Fibroblast of peridontal ligament (primary cell): Measurements from ENCODE around the gene DLX5.

ENCODE experiments used
- DNase-seq: peaks from one replicate; pipeline ENCODE4 v3.0.0-alpha.2; 2010; ENCODE audit errors: extremely low read depth

Gene DLX5

DNA sequence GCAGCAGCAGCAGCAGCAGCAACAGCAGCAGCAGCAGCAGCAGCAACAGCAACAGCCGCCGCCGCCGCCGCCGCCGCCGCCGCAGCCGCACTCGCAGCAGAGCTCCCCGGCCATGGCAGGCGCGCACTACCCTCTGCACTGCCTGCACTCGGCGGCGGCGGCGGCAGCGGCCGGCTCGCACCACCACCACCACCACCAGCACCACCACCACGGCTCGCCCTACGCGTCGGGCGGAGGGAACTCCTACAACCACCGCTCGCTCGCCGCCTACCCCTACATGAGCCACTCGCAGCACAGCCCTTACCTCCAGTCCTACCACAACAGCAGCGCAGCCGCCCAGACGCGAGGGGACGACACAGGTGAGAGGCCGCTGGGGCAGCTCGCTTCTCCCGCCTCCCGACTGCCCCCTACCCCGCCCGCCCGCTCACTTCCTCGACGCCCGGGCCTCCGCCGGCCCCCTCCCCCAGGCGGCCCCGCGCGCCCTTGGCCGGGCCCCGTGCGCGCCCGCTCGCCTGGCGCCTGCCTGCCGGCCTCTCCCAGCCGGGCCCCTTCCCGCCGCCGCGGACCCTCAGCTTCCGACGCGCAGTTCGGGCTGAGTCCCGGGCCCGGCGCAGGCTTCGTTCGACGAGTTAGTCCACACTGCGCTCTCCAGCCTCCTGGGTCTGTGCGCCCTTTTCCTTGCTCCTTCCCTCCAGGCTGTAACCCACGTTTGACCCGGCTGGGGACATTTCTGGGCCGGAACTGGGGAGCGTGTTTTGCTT, 18.4 kb downstream of the DLX5 start:
- DNase-seq, result peak; percentile 30

DNA sequence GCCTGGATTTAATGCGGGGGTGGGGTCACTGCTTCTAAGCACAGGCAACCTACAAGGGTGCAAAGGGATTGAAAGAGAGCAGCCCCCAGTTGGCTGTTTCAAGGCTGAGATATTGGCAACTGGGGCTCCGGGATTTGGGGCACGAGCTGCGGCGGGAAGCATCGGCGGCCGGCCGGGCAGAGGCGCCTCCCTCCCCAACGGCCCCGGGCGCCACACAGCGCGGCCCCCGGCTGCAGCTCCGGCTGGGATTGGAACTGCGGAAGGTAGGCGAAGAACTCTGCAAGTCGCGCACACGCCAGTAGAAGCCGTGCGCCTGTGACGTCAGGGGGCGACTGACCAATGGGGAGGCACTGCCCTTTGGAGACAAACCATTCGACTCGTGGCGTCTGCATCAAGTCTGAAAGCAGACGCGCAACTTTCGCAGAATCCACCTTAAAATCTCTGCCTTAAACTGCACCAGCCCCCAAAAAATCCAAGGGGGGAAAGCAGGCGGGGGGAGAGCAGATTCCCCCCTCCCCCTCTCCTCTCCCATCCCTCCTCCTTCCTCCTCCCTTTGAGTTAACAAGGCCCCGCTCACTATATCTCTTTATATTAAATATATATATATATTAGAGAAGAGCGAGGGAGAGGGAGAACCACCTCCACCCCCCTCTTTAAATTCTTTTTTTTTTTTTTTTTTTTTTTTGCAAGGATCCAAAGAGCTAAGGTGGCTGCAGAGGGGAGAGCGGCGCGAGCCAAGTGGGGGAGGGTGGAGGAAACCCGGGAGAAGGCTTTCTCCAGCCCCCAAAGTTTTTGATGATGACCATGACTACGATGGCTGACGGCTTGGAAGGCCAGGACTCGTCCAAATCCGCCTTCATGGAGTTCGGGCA, 19.2 kb downstream of the DLX5 start, which contains the start of gene DLX6:
TSS of gene DLX6 (plus strand) at position 371 of the 872 bp plus-strand sequence. CDS start at position 796, 425 bp downstream.
- peak; percentile 92 for DNase-seq

DNA sequence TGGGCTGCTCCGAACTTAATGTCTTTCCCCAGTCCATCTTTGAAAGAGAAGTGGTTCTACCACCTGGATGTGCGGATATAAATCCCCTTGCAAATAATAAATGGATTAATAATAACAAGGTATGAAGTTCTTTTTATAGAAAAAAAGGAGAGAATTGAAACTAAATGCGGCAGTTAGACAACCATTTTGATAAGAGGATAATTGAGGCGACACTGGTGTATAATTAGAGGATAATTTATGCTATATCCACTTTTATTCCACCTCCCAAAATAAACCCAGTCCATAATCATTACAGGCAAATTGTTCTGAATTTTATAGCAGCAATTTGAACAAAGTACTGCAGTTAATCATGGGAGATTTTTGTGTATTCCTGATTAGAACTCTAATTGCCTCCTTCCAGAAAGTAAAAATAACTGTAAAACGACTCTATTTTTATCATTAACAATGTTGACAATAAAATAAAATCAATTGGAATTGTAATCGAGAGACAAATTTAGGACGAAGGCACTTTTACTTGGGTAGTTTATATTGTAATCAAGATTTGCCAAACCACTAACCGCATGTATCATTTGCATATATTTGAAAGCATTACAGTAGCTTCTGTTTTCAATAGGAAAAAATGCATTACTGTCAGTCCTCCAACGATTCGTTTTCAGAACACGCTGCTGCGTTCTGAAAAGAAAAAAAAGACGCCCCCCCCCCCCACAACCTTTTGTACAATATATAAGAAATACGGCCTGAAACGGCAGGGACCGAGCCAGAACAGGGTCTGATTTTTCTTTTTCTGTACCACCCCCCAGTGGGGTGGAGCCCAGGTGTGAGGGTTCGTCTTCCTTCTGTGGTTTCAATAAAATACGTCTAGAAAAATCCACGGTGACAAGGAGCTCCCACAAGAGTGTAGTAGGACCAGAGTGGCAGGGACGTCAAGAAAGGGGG, 20.1 kb downstream of the DLX5 start:
- DNase-seq, result peak; percentile 85

DNA sequence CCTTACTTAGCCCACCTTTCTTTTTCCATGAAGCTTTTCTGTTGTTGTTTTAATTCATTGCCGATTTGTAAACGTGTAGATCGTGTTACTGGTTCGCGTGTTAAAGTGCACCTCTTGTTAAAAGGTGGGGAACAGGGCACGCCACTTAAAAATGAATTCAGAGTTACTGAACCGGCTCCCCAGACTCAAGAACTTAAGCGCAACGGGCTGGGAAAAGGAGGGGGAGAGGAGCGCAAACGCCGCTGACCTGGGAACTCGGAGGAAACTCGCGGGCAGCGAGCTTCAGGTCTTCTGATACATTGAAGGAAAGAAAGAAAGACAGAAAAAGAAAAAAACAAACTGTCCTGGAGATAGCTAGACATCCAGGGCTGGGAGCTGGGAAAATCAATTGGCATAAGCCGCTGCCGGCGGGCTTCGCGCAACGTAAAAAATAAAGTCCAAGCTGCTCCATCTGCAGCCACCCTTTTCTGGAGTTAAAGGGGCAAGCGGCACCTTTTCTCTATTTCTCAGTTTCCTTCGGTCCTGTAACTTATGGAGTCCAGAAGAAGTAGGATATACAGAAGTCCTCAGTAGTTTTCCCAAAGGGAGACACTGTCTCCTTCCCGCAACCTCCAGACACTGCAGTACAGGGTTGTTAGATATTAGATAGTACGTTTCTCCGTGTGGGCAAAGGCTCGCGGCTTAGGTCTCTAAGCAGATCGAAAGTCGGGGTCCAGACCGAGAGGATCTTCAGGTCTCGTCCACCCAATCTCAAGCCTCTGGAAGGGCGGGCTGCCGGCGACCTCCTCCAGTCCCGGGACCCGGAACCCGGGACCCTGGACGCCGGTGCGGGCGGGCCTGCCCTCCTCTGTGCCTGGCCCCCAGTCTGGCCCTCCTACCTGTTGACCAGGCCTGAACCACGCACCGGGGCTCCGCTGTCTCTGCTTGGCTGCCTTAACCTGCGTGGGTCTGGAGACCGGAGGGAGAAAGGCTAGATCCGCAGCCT, 21.1 kb downstream of the DLX5 start:
- peak; percentile 17 for DNase-seq

DNA sequence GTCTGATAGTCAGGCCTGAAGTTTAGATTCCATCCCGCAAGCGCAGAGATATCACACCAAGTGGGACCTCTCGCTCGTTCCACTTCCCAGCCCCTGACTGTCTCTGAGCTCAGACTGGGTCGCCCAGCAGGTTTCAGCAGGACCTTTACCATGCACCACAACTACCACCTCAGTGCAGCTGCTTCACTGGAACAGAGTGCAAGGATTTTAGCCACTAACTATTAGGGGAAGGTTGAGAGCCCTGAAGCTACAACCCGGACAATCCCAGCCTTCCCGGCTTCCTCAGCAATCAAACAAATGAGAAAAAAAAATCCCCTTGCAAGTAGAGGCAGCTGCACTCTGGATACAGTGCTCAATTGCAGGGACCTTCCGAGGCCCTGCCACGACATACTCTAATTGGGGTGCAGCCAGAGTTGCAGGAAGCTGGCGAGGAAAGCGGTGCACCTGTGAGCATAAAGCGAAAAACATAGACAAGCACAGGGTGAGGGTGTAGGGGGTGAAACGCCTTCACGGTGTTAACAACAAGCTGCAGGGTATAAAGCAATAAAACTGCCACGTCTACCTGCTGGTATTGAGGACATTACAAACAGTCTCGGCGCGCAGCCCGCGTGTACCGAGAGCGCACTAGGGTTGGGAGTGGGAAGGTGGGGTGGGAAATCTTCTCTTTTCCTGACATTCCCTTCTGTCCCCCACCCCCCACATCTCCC, 21.9 kb downstream of the DLX5 start:
- DNase-seq, result no peak

DNA sequence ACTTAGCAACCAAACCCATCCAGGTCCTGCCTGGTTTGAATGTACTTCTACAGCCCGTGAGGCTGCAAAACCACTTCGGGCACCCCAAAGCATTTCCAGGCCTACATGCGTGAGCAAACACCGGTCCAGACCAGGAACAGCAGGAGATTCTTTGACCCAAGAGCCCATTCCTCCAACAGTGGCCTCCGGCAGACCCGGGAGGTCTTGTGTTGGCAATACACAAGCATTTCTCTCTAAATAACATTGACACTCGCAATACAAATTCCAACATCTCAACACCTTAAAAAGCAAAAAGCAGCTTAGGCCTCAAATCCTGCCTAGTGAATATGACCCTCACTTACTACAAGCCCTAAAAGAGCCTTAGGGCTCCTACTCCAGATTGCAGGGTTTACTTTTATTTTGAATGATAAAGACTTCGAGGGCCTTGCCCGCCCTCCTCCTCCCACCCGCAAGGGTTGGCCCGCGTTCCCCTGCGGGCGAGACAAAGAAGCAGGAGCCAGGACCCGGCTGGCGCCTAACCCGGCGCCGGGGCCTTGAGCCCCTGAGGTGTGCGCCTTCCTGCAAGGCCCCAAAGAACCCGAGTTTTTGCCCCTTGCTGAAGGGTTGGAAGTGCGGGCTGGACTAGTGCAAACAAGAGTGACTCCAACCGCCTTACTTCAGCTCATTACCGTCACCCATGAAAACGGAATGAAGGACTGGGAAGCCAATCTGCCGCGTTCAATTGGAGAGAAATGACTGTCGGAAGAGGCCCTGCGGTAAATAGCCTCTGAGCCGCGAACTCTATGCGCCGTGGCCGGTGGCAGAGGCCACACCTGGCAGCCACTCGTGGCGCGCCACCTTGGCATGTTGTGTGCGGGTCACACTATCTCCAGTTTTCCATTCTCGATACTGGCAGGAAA, 22.7 kb downstream of the DLX5 start:
- DNase-seq, result no peak

DNA sequence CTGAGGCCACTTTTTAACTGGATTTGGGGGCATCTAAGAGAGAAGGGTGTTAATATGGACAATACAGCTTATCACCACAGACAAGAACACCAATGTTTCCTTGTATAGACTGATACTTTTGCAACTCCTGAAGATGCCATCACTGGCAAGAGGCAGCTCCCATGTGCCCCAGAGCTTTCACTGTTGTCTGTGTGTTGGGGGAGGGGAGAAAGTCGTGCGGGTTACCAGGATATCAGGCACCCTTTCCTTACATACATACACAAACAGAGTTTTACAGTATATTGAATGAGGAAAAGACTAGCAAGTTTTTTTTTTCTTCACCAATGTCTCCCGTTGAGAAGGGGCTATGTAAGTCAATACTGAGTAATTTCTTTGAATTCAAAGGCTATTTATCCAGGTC, 23.4 kb downstream of the DLX5 start:
- DNase-seq, result no peak

DNA sequence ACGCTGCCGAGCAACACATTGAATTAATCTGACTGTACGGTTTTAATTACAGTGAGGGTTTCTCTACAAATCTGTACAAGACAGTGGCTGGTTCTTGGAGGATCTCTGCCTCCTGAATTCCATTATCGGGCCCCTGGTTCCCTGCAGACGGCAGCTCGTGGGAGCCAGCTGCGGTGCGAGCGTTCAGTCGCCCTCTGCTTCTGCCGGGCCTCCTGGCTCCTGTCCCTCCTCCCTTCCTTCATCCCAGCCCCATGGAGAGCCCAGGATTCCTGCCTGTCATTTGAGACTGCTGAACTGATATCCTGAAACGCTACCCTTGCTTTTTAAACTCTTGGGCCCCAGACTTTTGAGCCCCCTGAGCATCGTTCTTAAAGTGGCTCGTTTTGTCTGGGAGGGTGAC, 25.9 kb downstream of the DLX5 start:
- no peak for DNase-seq

DNA sequence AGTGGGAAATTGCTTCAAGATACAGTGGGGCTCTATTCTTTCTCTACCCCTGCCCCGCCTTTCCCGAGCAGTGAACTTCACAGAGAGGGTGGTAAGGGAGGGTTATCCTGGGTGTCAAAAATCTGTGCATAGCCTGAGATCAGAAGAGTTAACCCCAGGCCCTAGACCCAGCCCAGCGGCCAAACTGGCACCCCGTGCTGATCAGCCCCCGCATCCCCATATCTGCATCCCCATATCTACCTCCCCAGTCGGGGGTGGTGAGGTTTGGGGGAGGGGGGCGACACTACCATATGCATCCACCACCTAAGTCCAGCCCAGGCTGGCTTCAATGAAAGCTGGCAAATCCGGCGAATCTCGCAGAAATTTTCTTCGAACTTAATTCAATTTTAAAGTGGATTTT, 26.3 kb downstream of the DLX5 start:
- no peak for DNase-seq

DNA sequence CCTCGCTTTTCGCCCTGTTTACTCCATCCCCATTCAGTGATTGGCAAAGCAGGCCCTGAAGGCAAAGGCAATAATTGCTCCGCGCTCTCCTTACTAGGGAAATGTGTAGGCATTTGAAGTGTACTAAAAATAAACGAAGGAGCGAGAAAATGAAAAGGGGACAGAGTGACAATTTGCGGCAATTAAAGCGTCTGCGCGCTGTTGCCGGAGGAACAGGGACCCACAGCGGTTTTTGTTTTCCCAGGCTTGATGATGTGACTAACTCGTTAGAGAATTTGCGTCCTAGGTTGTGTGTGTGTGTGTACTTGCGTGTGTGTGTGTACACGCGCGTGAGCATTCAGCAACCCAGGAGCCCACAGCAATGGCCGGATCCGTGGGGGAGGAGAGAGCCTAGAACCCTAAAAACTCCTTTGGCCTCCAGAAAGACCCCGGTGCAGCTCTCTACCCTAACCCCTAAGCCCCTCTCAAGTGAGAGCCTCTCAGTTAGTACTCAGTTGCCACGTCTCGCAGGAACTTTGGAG, 27.1 kb downstream of the DLX5 start:
- no peak for DNase-seq

DNA sequence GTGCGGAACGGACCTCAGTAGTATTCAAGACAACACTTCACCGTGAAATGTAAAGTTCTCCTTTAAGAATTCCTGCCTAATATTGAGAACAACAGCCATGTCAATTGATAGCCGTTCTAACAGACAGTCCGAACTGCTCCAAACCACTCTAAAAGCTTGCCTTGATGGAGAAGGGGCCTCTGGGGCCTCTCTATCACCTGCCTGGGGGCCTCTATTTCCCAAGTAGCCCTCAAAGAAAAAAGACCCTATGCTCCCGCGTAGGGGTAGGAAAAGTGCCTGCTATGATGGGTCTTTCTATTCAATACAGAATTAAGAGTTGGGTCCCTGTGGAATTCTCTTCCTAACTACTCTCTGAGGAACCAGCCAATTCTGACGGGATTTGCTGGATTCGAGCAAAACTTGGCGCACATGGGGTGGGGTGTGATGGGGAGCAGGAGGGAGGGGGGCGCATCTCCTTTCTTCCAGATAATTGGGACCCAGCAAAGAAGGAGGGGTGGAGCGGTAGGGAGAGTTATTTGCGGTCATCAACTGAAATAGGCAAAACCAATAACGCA, 27.6 kb downstream of the DLX5 start:
- DNase-seq, result no peak

DNA sequence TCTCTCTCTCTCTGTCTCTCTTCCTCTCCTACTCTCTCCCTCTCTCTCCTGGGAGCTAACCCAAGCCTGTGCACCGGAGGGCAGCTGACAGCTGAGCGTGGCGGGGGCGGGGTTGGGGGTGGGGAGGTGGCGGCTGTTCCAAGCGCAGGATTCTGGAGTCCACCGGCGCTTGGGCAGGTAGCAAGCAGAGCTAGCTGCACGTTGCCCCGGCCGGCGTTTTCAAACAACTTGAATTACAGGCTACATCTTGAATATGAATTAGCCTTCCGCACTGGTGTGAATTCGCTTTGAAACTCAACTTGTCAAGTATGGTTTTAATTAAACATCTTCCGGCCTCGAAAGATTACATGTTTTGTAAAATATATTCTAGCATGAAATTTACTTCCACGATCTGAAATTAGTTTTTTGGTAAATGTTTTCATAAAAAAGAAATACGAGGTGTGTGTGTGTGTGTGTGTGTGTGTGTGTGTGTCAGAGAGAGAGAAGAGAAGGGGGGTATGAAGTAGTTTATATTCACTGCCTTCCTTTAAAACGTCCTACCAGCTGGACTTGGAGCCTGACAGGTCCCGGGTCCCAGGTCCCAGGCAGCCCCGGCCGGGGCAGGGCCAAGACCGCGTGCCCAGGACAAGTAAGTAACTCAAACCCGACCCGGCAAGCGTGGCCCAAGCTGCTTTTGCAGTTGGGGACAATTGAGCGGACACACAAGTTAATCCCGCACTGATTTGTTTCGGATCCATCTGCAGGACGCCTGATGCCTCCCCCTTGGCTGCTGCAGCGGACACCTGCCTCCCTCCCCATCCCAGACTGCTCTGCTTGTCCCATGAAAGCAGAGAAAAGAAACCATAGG, 28.3 kb downstream of the DLX5 start:
- no peak for DNase-seq

DNA sequence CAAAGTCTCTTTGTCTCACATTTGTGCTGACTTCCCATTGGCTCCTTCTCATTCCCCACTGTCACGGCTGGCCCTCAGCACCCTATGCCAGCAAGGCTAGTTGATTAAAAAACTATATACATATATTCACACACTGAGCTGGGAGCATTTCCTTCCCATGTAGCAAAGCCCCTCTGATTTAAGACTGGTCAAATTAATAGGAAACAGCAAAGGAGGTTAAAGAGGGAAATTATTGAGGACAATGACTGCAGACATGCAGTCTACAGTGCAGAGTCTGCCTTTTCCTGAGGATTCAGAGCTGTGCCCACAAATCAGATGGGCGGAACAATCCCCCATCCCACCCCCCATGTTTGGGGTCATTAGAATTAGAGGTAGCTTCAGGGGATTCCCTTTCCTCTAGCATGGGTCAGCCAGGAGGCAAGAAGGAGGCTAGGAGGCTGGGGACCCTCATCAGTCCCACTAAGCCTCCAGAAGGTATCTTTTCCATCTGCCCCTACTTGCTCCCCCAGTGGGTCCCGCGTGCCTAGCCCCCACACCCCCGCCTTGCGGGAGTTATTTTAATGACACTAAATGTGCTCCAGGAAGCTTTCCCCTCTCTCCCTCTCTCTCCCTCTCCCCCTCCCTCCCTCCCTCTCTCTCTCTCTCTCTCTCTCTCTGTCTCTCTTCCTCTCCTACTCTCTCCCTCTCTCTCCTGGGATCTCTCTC, 29.1 kb downstream of the DLX5 start:
- DNase-seq, result no peak

DNA sequence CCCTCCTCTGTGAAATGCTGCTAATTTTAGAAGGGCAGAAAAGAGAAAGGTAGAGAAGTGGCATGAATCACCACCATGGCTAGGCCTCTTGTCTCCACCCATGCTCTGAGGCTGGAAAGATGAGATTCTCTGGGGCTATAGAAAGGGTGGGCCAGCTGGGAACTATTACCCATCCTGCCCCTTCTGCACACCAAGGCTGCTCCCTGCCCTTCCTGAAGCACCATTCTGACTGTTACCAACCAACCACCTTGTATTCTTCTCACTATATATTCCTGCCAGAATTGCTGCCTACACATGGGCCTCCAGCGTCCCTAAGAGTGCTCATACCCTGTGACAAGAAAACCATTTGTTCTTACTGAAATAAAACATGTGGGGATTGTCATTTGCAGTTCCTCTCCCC, 30.7 kb downstream of the DLX5 start:
- DNase-seq, result no peak

DNA sequence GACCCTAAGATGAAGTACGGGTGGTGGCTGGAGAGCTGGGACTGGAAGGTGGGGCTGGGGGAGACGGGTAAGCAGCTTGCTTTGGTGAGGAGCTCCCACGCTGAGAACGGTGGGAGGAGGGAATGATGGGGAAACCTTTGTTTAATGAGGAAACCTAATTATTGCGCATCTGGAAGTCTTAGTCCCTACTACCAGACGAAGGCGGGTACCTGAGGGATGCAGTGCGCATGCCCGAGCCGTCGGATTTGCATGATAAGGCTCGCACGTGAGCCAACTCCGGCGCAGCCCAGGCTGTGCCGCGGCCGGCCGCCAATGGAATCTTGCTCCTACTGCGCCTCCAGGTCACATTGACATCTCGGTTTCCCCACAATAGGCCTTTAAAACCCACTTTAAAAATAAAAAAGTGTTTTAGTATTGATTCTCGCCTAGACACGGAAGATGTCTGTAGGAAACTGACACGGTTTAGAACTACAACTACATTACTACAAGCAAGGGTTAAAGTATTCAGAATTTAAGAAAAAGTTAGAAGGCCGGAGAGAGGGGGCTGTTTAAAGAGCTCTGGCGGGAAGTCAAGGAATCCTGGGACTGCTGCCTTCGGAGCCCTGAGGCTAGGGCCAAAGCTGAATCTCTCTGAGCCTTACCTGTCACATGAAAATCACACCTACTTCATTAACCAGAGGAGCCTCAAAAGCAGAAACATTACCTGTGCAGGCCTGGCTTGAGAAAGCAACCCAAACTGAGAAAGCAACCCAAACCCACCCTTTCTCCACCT, 31.4 kb downstream of the DLX5 start:
- no peak for DNase-seq
